Activated CD4-positive, alpha-beta T cell treated with anti-CD3 and anti-CD28 coated beads, Interleukin-2, amount 10 ng/mL, durations not matched to agents 7 days and 5 days (primary cell): ENCODE data around the gene MACROD1. TPM values are rescaled to one million over a fixed set of nuclear protein-coding genes. Genes with fewer than 3 reads are reported as not detected.

Experiments
- CTCF ChIA-PET: fragments of 350-600 bp; sonication (Branson Sonifier 250); formaldehyde crosslinking; loops from one replicate; lab custom pipeline; 2021; ENCODE audit warnings: antibody characterized with exemption; lab: Charles Lee
- POLR2A ChIA-PET: fragments of 350-600 bp; sonication (Branson Sonifier 250); formaldehyde crosslinking; loops from one replicate; lab custom pipeline; 2021; ENCODE audit warnings: antibody characterized with exemption; lab: Charles Lee
- DNase-seq: peaks from one replicate; pipeline ENCODE4 v3.0.0-alpha.2; 2020
- H3K27ac Mint-ChIP-seq: one replicate; pipeline ENCODE4 v1.8.0; 2021; ENCODE audit warnings: mild to moderate bottlenecking, moderate library complexity, mixed read lengths
- H3K27me3 Mint-ChIP-seq: one replicate; pipeline ENCODE4 v1.8.0; 2021; ENCODE audit warnings: mixed read lengths
- H3K36me3 Mint-ChIP-seq: one replicate; pipeline ENCODE4 v1.8.0; 2021; ENCODE audit warnings: low read depth, mixed read lengths
- H3K4me1 Mint-ChIP-seq: one replicate; pipeline ENCODE4 v1.8.0; 2021; ENCODE audit warnings: mixed read lengths
- H3K4me3 Mint-ChIP-seq: one replicate; pipeline ENCODE4 v1.8.0; 2021; ENCODE audit warnings: mild to moderate bottlenecking, moderate library complexity, mixed read lengths
- H3K9me3 Mint-ChIP-seq: one replicate; pipeline ENCODE4 v1.8.0; 2021; ENCODE audit warnings: mixed read lengths
- total RNA-seq, 2 experiments: library from RNA; stranded (reverse); gene quantifications; one replicate each; pipeline ENCODE4 v1.2.3, GENCODE V29; 2021

Gene MACROD1
- total RNA-seq, 2 experiments from 2014 or later: 9.2 to 11.6 TPM

DNA sequence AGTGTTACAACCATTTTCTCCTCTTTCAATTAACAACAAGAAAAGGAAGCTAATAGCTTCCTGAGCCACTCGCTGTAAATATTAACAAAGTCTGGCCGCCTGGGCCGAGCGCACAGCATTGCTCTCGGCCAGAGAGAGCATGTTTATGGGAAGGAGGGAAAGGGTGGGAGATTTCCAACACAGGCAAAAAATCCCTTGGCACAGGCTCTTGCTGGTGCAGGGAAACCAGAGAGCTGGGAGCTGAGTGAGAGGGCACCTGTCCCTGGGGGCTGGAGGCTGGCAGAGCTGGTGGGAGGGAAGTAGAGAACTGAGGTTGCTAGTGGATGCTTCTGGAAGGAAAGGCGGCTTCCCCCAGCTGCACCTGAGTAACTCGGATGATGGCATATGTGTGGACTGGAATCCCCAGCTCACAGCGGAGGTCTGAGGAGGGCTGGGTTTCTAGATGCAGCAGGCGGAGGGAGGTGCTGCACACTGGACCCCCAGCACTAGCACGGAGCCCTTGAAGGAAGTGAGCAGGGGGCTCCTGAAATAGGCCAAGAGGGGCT is 70.6 kb downstream of the MACROD1 start:
- ChIA-PET CTCF (no interaction called here), POLR2A (no interaction called here)
- Mint-ChIP-seq H3K4me1 (peaks cover 3% of the 10 kb centered on the region), H3K9me3 (no peaks in the 10 kb centered on the region), H3K27me3 (no peaks in the 10 kb centered on the region), H3K27ac (no peak overlapping the region), H3K36me3 (no peaks in the 10 kb centered on the region), H3K4me3 (no peak overlapping the region)
- no peak for DNase-seq

DNA sequence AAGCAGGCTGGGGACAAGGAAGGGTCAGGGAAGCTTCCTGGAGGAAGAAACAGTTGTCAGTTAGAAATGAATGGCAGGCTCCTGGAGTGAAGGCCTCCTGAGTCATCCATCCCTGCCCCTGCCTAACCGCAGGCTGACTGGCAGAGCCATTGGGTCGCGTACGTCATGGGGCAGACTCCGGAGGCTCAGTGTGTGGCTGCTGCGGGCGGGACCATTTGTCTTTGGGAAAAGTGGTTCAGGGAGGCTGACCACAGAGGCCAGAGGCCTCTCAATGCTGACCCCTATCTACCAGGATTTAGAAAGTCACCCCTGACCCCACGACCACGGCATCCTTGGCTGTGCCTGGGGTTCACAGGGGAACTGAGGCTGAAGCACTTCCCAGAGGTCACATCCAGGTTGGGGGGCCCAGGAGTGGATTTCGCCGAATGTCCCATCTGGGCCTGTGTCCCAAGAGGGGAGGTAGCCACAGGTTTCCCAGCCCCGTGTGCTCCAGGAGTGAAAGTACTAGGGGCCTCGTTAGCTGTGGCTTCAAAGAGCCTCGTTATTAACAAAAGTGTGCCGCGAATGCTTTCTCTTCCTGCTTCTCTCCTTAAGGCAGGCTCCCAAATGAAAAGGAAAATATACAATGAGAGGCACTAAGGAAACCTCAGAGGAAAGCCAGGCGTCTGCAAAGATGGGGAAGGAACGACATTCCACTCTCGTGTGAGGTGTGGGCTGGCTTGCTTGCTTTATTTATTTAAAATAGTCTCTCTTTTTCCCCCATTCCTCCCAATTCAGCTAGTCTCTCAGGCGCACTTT is 71.3 kb downstream of the MACROD1 start:
- H3K27me3 Mint-ChIP-seq: no peaks in the 10 kb centered on the region
- no peak for DNase-seq
- H3K36me3 Mint-ChIP-seq: no peaks in the 10 kb centered on the region
- no peak overlapping the region for H3K4me3 Mint-ChIP-seq
- no peaks in the 10 kb centered on the region for H3K9me3 Mint-ChIP-seq
- POLR2A ChIA-PET: no interaction called here
- H3K27ac Mint-ChIP-seq: no peak overlapping the region
- H3K4me1 Mint-ChIP-seq: peaks cover 8% of the 10 kb centered on the region
- CTCF ChIA-PET: no interaction called here

DNA sequence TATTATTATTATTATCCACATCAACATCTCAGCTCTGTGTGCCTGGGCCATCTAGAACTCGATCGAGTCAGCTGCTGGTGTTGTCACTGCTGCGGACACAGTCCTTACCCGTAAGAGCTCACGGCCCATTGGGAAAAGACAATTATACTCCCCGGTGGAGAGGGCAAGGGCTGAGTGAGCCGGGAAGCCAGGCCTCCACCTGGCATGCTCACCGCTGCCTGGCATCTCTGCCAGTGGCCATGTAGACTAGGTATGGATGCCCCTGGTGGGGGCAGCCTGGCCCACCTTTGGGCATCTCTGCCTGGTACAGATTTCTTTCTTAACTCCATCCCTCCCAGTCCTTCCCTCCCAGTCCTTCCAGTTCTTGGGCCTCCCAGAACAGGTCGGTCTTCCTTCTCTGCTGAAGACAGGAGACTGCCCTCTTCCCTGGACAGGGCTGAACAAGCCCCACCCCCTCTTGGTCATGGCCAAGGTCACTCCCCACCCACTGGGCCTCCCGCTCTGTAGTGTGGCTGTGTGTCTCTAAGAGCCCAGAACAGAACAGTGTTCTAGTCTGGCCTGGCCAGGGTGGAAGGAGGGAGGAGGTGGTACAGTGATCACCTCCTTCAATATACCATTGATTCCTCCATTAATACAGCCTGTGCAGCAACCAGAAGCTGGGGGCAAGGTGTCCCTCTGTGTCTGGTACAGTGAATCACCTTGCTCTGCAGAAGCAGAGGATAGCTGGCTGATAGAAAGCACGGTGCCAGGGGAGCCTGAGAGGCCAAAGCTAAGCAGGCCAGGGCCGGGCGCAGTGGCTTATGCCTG is 72.5 kb downstream of the MACROD1 start:
- no peaks in the 10 kb centered on the region for H3K27me3 Mint-ChIP-seq
- H3K4me3 Mint-ChIP-seq: no peak overlapping the region
- no peaks in the 10 kb centered on the region for H3K9me3 Mint-ChIP-seq
- ChIA-PET CTCF (no interaction called here), POLR2A (no interaction called here)
- H3K27ac Mint-ChIP-seq: no peak overlapping the region
- no peak for DNase-seq
- peaks cover 8% of the 10 kb centered on the region for H3K4me1 Mint-ChIP-seq
- no peaks in the 10 kb centered on the region for H3K36me3 Mint-ChIP-seq

- ChIA-PET POLR2A (no interaction called here), CTCF (no interaction called here)
- no peaks in the 10 kb centered on the region for H3K9me3 Mint-ChIP-seq
- H3K4me1 Mint-ChIP-seq: peaks cover 8% of the 10 kb centered on the region
- no peak overlapping the region for H3K4me3 Mint-ChIP-seq
- DNase-seq: no peak
- no peaks in the 10 kb centered on the region for H3K27me3 Mint-ChIP-seq
- no peaks in the 10 kb centered on the region for H3K36me3 Mint-ChIP-seq
- no peak overlapping the region for H3K27ac Mint-ChIP-seq
Measured at GRCh38 chr11:64092761-64093136, 73.2 kb downstream of the MACROD1 start.

- no peak for DNase-seq
- Mint-ChIP-seq H3K4me1 (peaks cover 8% of the 10 kb centered on the region), H3K27ac (no peak overlapping the region), H3K27me3 (no peaks in the 10 kb centered on the region), H3K4me3 (no peak overlapping the region), H3K36me3 (no peaks in the 10 kb centered on the region), H3K9me3 (no peaks in the 10 kb centered on the region)
- ChIA-PET CTCF (no interaction called here), POLR2A (no interaction called here)
Measured at GRCh38 chr11:64092111-64092760, 73.7 kb downstream of the MACROD1 start.

DNA sequence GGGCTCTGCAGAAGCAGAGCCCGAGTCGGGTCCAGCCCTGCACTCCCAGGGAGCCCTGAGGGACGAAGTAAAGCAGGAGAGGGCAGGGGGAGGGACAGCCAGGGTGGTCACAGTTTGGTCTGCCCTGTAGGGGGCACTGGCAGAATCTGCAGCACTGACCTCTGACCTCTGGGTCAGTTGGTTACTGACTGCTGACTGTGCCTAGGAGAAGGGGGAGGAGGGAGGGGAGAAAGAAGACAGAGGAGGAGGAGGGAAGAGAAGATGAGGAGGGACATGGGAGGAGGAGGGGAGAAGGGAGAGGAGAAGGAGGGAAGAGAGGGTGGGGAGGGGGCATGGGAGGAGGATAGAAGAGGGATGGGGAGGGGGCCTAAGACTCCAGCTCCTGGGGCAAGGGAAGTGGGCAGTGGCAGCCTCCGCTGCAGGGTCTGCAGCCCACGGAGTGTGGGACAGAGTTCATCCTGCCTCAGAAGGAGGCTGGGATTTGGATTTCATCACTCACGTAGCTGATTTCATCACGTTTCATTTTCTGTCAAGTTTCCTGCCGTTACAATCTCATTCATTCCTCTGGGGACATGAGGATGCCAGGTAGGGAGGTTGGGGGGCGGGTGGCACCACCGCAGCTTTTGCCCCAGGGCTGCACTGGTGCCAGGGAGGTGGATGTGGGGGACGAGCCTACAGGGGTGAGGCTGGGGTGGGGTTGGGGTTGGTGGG is 75.0 kb downstream of the MACROD1 start:
- ChIA-PET CTCF (no interaction called here), POLR2A (no interaction called here)
- H3K4me1 Mint-ChIP-seq: peaks cover 8% of the 10 kb centered on the region
- H3K27ac Mint-ChIP-seq: no peak overlapping the region
- no peaks in the 10 kb centered on the region for H3K9me3 Mint-ChIP-seq
- H3K27me3 Mint-ChIP-seq: no peaks in the 10 kb centered on the region
- H3K36me3 Mint-ChIP-seq: no peaks in the 10 kb centered on the region
- no peak overlapping the region for H3K4me3 Mint-ChIP-seq
- DNase-seq: no peak

- H3K36me3 Mint-ChIP-seq: no peaks in the 10 kb centered on the region
- POLR2A ChIA-PET: no interaction called here
- H3K9me3 Mint-ChIP-seq: no peaks in the 10 kb centered on the region
- peaks cover 8% of the 10 kb centered on the region for H3K4me1 Mint-ChIP-seq
- CTCF ChIA-PET: no interaction called here
- H3K27ac Mint-ChIP-seq: no peak overlapping the region
- no peak overlapping the region for H3K4me3 Mint-ChIP-seq
- DNase-seq: no peak
- no peaks in the 10 kb centered on the region for H3K27me3 Mint-ChIP-seq
Measured at GRCh38 chr11:64089915-64090805, 75.8 kb downstream of the MACROD1 start.

DNA sequence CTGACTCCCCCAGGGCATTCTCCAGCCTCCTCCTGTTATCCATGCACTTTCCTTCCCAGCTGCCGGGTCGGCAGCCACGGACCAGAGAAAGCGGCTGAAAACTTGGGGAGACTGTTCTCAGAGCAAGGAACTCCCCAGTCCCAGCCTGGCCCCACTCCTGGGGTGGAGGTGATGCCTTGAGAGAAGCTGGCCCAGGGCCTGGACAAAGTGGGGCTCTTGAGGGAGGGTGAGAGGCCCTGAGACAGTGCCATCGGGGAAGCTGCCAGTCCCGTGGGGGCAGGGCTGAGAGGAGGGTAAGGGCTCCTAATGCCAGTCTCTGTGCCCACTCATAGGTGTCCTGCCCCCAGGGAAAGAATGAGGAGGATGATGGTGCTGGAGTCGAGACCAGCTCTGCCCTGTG is 76.4 kb downstream of the MACROD1 start:
- POLR2A ChIA-PET: no interaction called here
- H3K27me3 Mint-ChIP-seq: no peaks in the 10 kb centered on the region
- H3K4me1 Mint-ChIP-seq: peaks cover 8% of the 10 kb centered on the region
- H3K27ac Mint-ChIP-seq: no peak overlapping the region
- H3K36me3 Mint-ChIP-seq: no peaks in the 10 kb centered on the region
- CTCF ChIA-PET: no interaction called here
- H3K4me3 Mint-ChIP-seq: no peak overlapping the region
- no peaks in the 10 kb centered on the region for H3K9me3 Mint-ChIP-seq
- DNase-seq: no peak

GRCh38 chr11:64089027-64089360 is 76.9 kb downstream of the MACROD1 start:
- no peak for DNase-seq
- no peaks in the 10 kb centered on the region for H3K27me3 Mint-ChIP-seq
- ChIA-PET POLR2A (no interaction called here), CTCF (no interaction called here)
- H3K36me3 Mint-ChIP-seq: no peaks in the 10 kb centered on the region
- peaks cover 8% of the 10 kb centered on the region for H3K4me1 Mint-ChIP-seq
- no peak overlapping the region for H3K4me3 Mint-ChIP-seq
- H3K9me3 Mint-ChIP-seq: no peaks in the 10 kb centered on the region
- H3K27ac Mint-ChIP-seq: no peak overlapping the region

DNA sequence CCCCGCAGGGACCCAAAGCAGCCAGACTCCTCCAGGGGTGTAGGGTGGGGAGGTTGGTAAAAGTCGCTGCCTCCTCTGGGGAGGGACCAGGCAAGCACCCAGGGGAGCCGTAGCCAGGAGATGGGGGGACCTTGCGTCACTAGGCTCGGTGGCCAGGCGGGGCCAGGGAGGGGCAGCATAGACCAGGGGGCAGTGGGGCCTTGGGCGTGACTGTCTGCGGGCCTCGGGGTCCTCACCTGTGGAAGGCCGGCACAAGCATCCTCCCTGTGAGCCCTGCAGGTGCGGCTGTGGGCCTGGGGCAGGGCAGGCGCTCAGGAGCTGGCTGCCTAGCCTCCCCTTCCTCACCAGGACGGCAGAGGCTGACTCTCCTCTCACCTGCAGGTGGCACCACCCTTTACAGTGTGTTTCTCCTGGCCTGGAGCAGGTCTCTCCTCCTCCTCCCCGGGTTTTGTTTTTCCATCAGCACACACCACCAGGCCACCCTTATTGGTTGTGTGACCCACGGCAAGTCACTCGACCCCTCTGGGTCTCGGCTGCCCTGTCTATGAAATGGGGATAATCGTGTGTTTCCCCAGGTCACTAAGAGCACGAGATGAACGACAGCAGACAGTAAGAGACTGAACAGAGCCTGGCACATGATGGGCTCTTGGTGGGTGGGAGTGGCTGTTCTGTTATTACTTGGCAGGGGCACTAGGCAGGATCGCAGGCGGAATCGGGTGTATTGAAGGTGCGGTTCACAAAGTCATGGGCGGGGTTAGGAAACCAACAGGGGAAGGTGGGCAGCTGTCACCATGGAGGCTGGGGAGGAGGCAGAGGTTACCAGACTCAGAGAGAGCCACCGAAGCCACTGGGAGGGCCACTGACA is 77.5 kb downstream of the MACROD1 start:
- no peak overlapping the region for H3K4me3 Mint-ChIP-seq
- CTCF ChIA-PET: no interaction called here
- POLR2A ChIA-PET: no interaction called here
- H3K27ac Mint-ChIP-seq: no peak overlapping the region
- no peaks in the 10 kb centered on the region for H3K36me3 Mint-ChIP-seq
- no peak for DNase-seq
- H3K9me3 Mint-ChIP-seq: no peaks in the 10 kb centered on the region
- H3K27me3 Mint-ChIP-seq: no peaks in the 10 kb centered on the region
- H3K4me1 Mint-ChIP-seq: peaks cover 8% of the 10 kb centered on the region

DNA sequence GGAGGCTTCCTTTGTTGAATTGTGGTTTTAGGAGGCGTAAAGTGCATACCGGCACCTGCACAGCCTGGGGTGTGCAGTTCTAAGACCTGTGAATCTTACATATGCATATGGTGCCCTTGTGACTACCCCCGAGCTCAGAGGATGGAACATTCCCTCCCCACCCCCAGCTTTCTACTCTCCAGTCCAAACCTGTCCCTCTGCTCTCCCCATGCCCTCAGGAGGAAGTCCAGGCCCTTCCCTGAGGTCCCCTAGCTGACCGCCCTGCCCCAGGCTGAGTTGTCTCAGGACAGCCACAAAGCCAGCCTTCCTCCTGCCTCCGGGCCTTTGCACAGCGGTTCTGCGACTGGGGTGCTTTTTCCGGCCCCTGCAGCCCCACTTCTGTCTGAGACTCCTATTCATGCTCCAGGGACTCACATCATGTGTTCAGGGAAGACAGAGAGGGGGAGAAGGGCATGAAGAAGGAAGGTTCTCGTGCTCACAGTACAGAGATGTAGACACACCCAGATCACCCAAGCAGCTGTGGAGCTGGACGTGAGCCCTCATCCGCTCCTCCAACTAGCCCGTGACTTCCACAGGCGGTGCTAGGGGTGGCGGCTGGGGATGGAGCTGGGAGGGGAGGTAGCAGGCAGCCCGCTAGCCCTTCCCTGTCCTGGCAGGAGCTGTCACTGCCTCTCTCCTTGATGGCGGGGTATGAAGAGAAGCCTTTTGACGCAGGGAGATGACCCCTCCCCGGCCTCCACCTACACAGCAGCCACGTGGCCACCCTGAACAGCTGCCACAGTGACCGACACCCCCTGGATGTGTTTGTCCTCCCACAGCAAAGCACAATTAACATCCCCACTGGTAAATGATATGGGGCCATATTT is 79.4 kb downstream of the MACROD1 start:
- ChIA-PET POLR2A (no interaction called here), CTCF (no interaction called here)
- no peaks in the 10 kb centered on the region for H3K27me3 Mint-ChIP-seq
- H3K9me3 Mint-ChIP-seq: no peaks in the 10 kb centered on the region
- DNase-seq: no peak
- H3K4me3 Mint-ChIP-seq: no peak overlapping the region
- no peak overlapping the region for H3K27ac Mint-ChIP-seq
- no peaks in the 10 kb centered on the region for H3K36me3 Mint-ChIP-seq
- peaks cover 8% of the 10 kb centered on the region for H3K4me1 Mint-ChIP-seq
